H1 (cell line): Measurements from ENCODE around the gene TPRN. TPM values are rescaled to one million over a fixed set of nuclear protein-coding genes. Genes with fewer than 3 reads are reported as not detected.

ENCODE experiments used
- CTCF ChIA-PET: fragments of 300-600 bp; sonication (Branson Sonifier 250); formaldehyde crosslinking; loops from one replicate; lab custom pipeline; 2021; ENCODE audit not compliant: partially characterized antibody; lab: Charles Lee
- POLR2A ChIA-PET: fragments of 300-600 bp; sonication (Branson Sonifier 250); formaldehyde crosslinking; loops from one replicate; lab custom pipeline; 2021; ENCODE audit warnings: inconsistent platforms; ENCODE audit not compliant: partially characterized antibody; lab: Charles Lee
- DNase-seq, 2 experiments: peaks; one replicate each; pipeline versions ENCODE4 v3.0.0 to v3.0.0-alpha.2; 2010 to 2022; ENCODE audit warnings: low spot score in 2 of 2, low read depth in 1 of 2, mixed read lengths in 1 of 2
- FAIRE-seq: peaks from 2 replicates; lab custom pipeline; 2011; peaks lifted over from hg19 to GRCh38; lab: Jason Lieb, UNC
- H2AFZ ChIP-seq: 2 replicates; pipeline ENCODE4 v1.8.1; 2012; ENCODE audit warnings: low read length, inconsistent platforms
- H2AK5ac ChIP-seq: 2 replicates; pipeline ENCODE4 v1.6.1; 2013; ENCODE audit warnings: low read depth, low read length
- H2BK120ac ChIP-seq: replicated peaks from 2 replicates; pipeline ENCODE3; 2013; ENCODE audit warnings: low read depth, low read length, inconsistent platforms
- H2BK12ac ChIP-seq: 2 replicates; pipeline ENCODE4 v1.6.1; 2013; ENCODE audit warnings: low read depth, low read length
- H2BK15ac ChIP-seq: 2 replicates; pipeline ENCODE4 v1.6.1; 2013; ENCODE audit warnings: low read length
- H2BK20ac ChIP-seq: 2 replicates; pipeline ENCODE4 v1.6.1; 2013; ENCODE audit warnings: low read length
- H2BK5ac ChIP-seq: 2 replicates; pipeline ENCODE4 v1.6.1; 2013; ENCODE audit warnings: low read depth, low read length
- H3K14ac ChIP-seq: 2 replicates; pipeline ENCODE4 v1.6.1; 2013; ENCODE audit warnings: inconsistent platforms; ENCODE audit not compliant: insufficient read length
- H3K18ac ChIP-seq: 2 replicates; pipeline ENCODE4 v1.6.1; 2013; ENCODE audit warnings: low read length; ENCODE audit errors: extremely low read depth
- H3K23ac ChIP-seq: 2 replicates; pipeline ENCODE4 v1.6.1; 2013; ENCODE audit warnings: inconsistent platforms; ENCODE audit not compliant: insufficient read length
- H3K23me2 ChIP-seq: 2 replicates; pipeline ENCODE4 v1.6.1; 2013; ENCODE audit warnings: low read depth, low read length
- H3K27ac ChIP-seq: 2 replicates; pipeline ENCODE4 v1.6.1; 2011; ENCODE audit warnings: low read depth, low read length, inconsistent platforms
- H3K27me3 ChIP-seq, 4 experiments: replicated peaks in 1 of 4; 1 replicate in 1 of 4; 2 replicates in 3 of 4; pipeline versions ENCODE4 v1.6.1 to v1.8.1; 2011 to 2013; ENCODE audit warnings: low read length in 3 of 4, mild to moderate bottlenecking in 3 of 4, inconsistent platforms in 2 of 4, mixed read lengths in 2 of 4, moderate library complexity in 1 of 4; ENCODE audit not compliant: control insufficient read depth in 3 of 4, insufficient read depth in 3 of 4; ENCODE audit errors: extremely low read depth in 1 of 4
- H3K36me3 ChIP-seq, 4 experiments: 2 replicates each; pipeline versions ENCODE4 v1.6.1 to v1.8.1; 2011 to 2013; ENCODE audit warnings: mild to moderate bottlenecking in 4 of 4, low read length in 3 of 4, moderate library complexity in 2 of 4, control low read depth in 1 of 4, inconsistent platforms in 1 of 4; ENCODE audit not compliant: insufficient read depth in 4 of 4, control insufficient read depth in 2 of 4
- H3K4ac ChIP-seq: replicated peaks from 2 replicates; pipeline ENCODE3; 2013; ENCODE audit warnings: low read length, low read depth, mixed read lengths, inconsistent platforms; ENCODE audit not compliant: insufficient read length
- H3K4me1 ChIP-seq, 4 experiments: replicated peaks in 1 of 4; 1 replicate in 1 of 4; 2 replicates in 3 of 4; pipeline versions ENCODE4 v1.6.1 to v1.8.1; 2011 to 2013; ENCODE audit warnings: low read length in 3 of 4, inconsistent platforms in 2 of 4, mixed read lengths in 1 of 4; ENCODE audit not compliant: insufficient read depth in 4 of 4, control insufficient read depth in 3 of 4
- H3K4me2 ChIP-seq, 2 experiments: 2 replicates each; pipeline versions ENCODE4 v1.6.1 to v1.8.1; 2011 to 2013; ENCODE audit warnings: low read depth in 2 of 2, low read length in 2 of 2, control low read depth in 1 of 2, inconsistent platforms in 1 of 2, mild to moderate bottlenecking in 1 of 2; ENCODE audit not compliant: insufficient read depth in 1 of 2
- H3K4me3 ChIP-seq, 4 experiments: fragments of 200-600, 300-600 bp in 1 of 4; sonication (generic), shearing (Covaris generic), sonication (Bioruptor Twin) in 1 of 4; 2 replicates each; pipeline versions ENCODE4 v1.5.1 to v1.8.1; 2011 to 2016; ENCODE audit warnings: low read length in 4 of 4, low read depth in 3 of 4, control low read depth in 2 of 4, inconsistent platforms in 2 of 4, mild to moderate bottlenecking in 2 of 4, mixed read lengths in 1 of 4, moderate library complexity in 1 of 4; ENCODE audit not compliant: insufficient read depth in 2 of 4; ENCODE audit errors: extremely low read depth in 1 of 4
- H3K56ac ChIP-seq: replicated peaks from 2 replicates; pipeline ENCODE3; 2013; ENCODE audit warnings: low read depth, mild to moderate bottlenecking, mixed read lengths, low read length, inconsistent platforms; ENCODE audit not compliant: insufficient read length
- H3K79me1 ChIP-seq: 2 replicates; pipeline ENCODE4 v1.6.1; 2013; ENCODE audit warnings: low read depth, low read length, control low read depth
- H3K79me2 ChIP-seq, 2 experiments: 2 replicates each; pipeline versions ENCODE4 v1.6.1 to v1.8.1; 2012 to 2013; ENCODE audit warnings: low read length in 2 of 2, mild to moderate bottlenecking in 2 of 2, inconsistent platforms in 1 of 2; ENCODE audit not compliant: insufficient read depth in 2 of 2, control insufficient read depth in 1 of 2
- H3K9ac ChIP-seq, 4 experiments: replicated peaks in 1 of 4; 1 replicate in 1 of 4; 2 replicates in 3 of 4; pipeline versions ENCODE4 v1.6.1 to v1.8.1; 2011 to 2013; ENCODE audit warnings: low read depth in 3 of 4, low read length in 3 of 4, control low read depth in 2 of 4, mild to moderate bottlenecking in 2 of 4, moderate library complexity in 2 of 4, inconsistent platforms in 1 of 4; ENCODE audit errors: extremely low read depth in 1 of 4
- H3K9me3 ChIP-seq, 2 experiments: 2 replicates each; pipeline versions ENCODE4 v1.6.1 to v1.8.1; 2012 to 2013; ENCODE audit warnings: mild to moderate bottlenecking in 2 of 2, moderate library complexity in 2 of 2, control low read depth in 1 of 2, inconsistent platforms in 1 of 2, low read depth in 1 of 2, low read length in 1 of 2, mixed read lengths in 1 of 2; ENCODE audit not compliant: insufficient read depth in 2 of 2
- H4K20me1 ChIP-seq, 2 experiments: replicated peaks in 1 of 2; 2 replicates each; pipeline versions ENCODE3 to v1.8.1; 2011 to 2013; ENCODE audit warnings: inconsistent platforms in 2 of 2, low read length in 2 of 2, mild to moderate bottlenecking in 1 of 2; ENCODE audit not compliant: insufficient read depth in 2 of 2, control insufficient read depth in 1 of 2
- H4K5ac ChIP-seq: 2 replicates; pipeline ENCODE4 v1.6.1; 2013; ENCODE audit warnings: low read length, low read depth, mixed read lengths, inconsistent platforms; ENCODE audit not compliant: insufficient read length
- H4K8ac ChIP-seq: 2 replicates; pipeline ENCODE4 v1.8.0; 2013; ENCODE audit warnings: mild to moderate bottlenecking, moderate library complexity, low read length, inconsistent platforms; ENCODE audit not compliant: insufficient read depth; ENCODE audit errors: extremely low read depth
- H4K91ac ChIP-seq: replicated peaks from 2 replicates; pipeline ENCODE3; 2013; ENCODE audit warnings: low read length, mixed read lengths, inconsistent platforms; ENCODE audit not compliant: insufficient read length
- BACH1 ChIP-seq: IDR thresholded peaks from 2 replicates; pipeline ENCODE4 v1.6.1; 2012; ENCODE audit warnings: low read length, improper control_type of control experiment
- CBX8 ChIP-seq: fragments of 300-800, 300-1000 bp; sonication (generic); IDR thresholded peaks from 2 replicates; pipeline ENCODE4 v1.7.1; 2016; ENCODE audit warnings: low read depth, low read length, borderline replicate concordance
- CTBP2 ChIP-seq: IDR thresholded peaks from 2 replicates; pipeline ENCODE4 v1.7.0; 2011; ENCODE audit warnings: borderline replicate concordance, mild to moderate bottlenecking, moderate library complexity, mixed read lengths, low read length; ENCODE audit not compliant: insufficient read depth, insufficient read length
- E2F6 ChIP-seq: IDR thresholded peaks from 2 replicates; pipeline ENCODE4 v1.6.1; 2012; ENCODE audit warnings: inconsistent platforms
- FOSL1 ChIP-seq: IDR thresholded peaks from 2 replicates; pipeline ENCODE4 v1.6.1; 2011; ENCODE audit warnings: mild to moderate bottlenecking, low read depth, low read length, moderate library complexity; ENCODE audit not compliant: insufficient read depth
- JUN ChIP-seq: IDR thresholded peaks from 2 replicates; pipeline ENCODE4 v1.6.1; 2011; ENCODE audit warnings: low read depth, mild to moderate bottlenecking, improper control_type of control experiment, low read length
- JUND ChIP-seq: IDR thresholded peaks from 2 replicates; pipeline ENCODE4 v1.6.1; 2011; ENCODE audit warnings: mild to moderate bottlenecking, improper control_type of control experiment, low read length
- POLR2AphosphoS5 ChIP-seq: IDR thresholded peaks from 2 replicates; pipeline ENCODE4 v1.6.1; 2011; ENCODE audit warnings: low read depth, low read length
- RBBP5 ChIP-seq: IDR thresholded peaks from 2 replicates; pipeline ENCODE4 v1.7.1; 2012; ENCODE audit warnings: low read depth, mild to moderate bottlenecking, inconsistent platforms, low read length, moderate library complexity, borderline replicate concordance
- SIX5 ChIP-seq: IDR thresholded peaks from 2 replicates; pipeline ENCODE4 v1.6.1; 2011; ENCODE audit warnings: mild to moderate bottlenecking, low read depth, low read length
- SP1 ChIP-seq: IDR thresholded peaks from 2 replicates; pipeline ENCODE4 v1.6.1; 2011; ENCODE audit warnings: low read depth, low read length
- TAF7 ChIP-seq: optimal IDR thresholded peaks from 2 replicates; pipeline ENCODE3; 2011; ENCODE audit warnings: low read depth, mild to moderate bottlenecking, inconsistent platforms, low read length, moderate library complexity, borderline replicate concordance
- YY1 ChIP-seq: IDR thresholded peaks from 2 replicates; pipeline ENCODE4 v1.6.1; 2011; ENCODE audit warnings: low read depth, mild to moderate bottlenecking, low read length
- WGBS, 2 experiments: shearing (Covaris generic) in 1 of 2; methylation state at CpG; one replicate each; pipeline versions ENCODE4 v1.1.6 to v1.1.7; 2013 to 2015; ENCODE audit warnings: low lambda C conversion rate in 2 of 2, mixed read lengths in 2 of 2, inconsistent platforms in 1 of 2, low coverage in 1 of 2, missing lambda C conversion rate in 1 of 2; ENCODE audit not compliant: insufficient replicate concordance in 2 of 2, insufficient coverage in 1 of 2, insufficient read length in 1 of 2; ENCODE audit errors: extremely low coverage in 1 of 2, missing lambda C conversion rate in 1 of 2; 5-methylcytosine and 5-hydroxymethylcytosine counted together
- polyA plus RNA-seq, 7 experiments: library from polyadenylated mRNA; depleted of rRNA in 3 of 7; stranded (reverse) in 5 of 7; unstranded in 2 of 7; fragments of >200 nt in 5 of 7; fragments of 200-250 nt in 2 of 7; gene quantifications; 1 replicate in 5 of 7; 2 replicates in 1 of 7; 4 replicates in 1 of 7; pipeline versions ENCODE4 v1.2.1 to v1.2.3, GENCODE V29; 2011 to 2013; ENCODE audit warnings: missing spikeins in 2 of 7, mixed read lengths in 2 of 7
- total RNA-seq: library from RNA; stranded (reverse); fragmentation: NEBNext Ultra II Directional; extraction: Animal tissue kit (Norgen Biotek cat#: 25700); gene quantifications from 2 replicates; pipeline ENCODE4 v1.2.1, GENCODE V29; 2021

The TPRN gene
- total and polyA plus RNA-seq, 2 of the 8 experiments (the other 6 are each of a cell fraction or from before 2014, with no cell fraction given), result 9.7 to 23.2 TPM

GRCh38 chr9:137167277-137167746 lies 33.2 kb downstream of the TPRN start:
- Histone ChIP-seq H4K5ac (no peak overlapping the region), H3K27me3 (peaks cover 54 to 99% (median 85%) of the 10 kb centered on the region in 4 experiments), H2BK5ac (no peak overlapping the region), H3K36me3 (no peaks in the 10 kb centered on the region; a peak in 1 of 8 replicates), H4K91ac (no peak overlapping the region), H3K23ac (no peak overlapping the region), H3K4me1 (peaks cover 0 to 23% (median 15%) of the 10 kb centered on the region in 4 experiments; a peak in 6 of 7 replicates), H2BK12ac (no peak overlapping the region), H3K4me2 (peak overlapping the region; percentile 68 to 96; a peak in 3 of 4 replicates), H3K4me3 (peak overlapping the region in 1 of 4 experiments; percentile 65; a peak in 2 of 8 replicates), H3K79me2 (no peaks in the 10 kb centered on the region), H3K27ac (no peak overlapping the region), H4K20me1 (peaks cover 0 to 13% of the 10 kb centered on the region in 2 experiments), H3K79me1 (no peaks in the 10 kb centered on the region; the same call in 1 of the 2 replicates), H2BK15ac (no peak overlapping the region), H3K18ac (no peak overlapping the region), H2AFZ (no peak overlapping the region), H3K9ac (no peak overlapping the region), H2BK120ac (no peak overlapping the region), H3K23me2 (peaks cover 15% of the 10 kb centered on the region; the same call in 1 of the 2 replicates), H3K4ac (no peak overlapping the region), H3K14ac (no peak overlapping the region), H4K8ac (no peak overlapping the region), H3K56ac (no peak overlapping the region), H2AK5ac (no peak overlapping the region), H3K9me3 (no peaks in the 10 kb centered on the region), H2BK20ac (no peak overlapping the region)
- DNase-seq (no peak), FAIRE-seq (no peak)
- ChIA-PET CTCF (interaction anchor here (1.0 kb wide), 1 partner anchor 104 kb away, joined by 4 read pairs; no protein-coding TSS in a partner anchor), POLR2A (interaction anchor here (1.0 to 3.0 kb wide), 3 partner anchors 8 to 43 kb away, joined by 3 to 14 read pairs (median 5); no protein-coding TSS in a partner anchor)
- WGBS, 2 experiments, result 32% methylated on average over 17 of the region's 44 CpGs; no CpG with 5 or more reads in 1 of the 2 experiments
- TF ChIP-seq RBBP5 (no peak), BACH1 (no peak), YY1 (no peak), CTBP2 (no peak), JUN (no peak), E2F6 (no peak), SIX5 (no peak), TAF7 (no peak), JUND (no peak), SP1 (no peak), POLR2AphosphoS5 (no peak), FOSL1 (no peak), CBX8 (no peak)
